ENCODE data around the gene SNCB. TPM values are rescaled to one million over a fixed set of nuclear protein-coding genes. Genes with fewer than 3 reads are reported as not detected.
A peak's percentile ranks its signal among the peaks of the same experiment; 100 is the strongest.

The SNCB gene
- total and polyA plus RNA-seq, 2 of the 8 experiments (the other 6 are each of a cell fraction or from before 2014, with no cell fraction given) = 4.2 to 5.9 TPM

DNA sequence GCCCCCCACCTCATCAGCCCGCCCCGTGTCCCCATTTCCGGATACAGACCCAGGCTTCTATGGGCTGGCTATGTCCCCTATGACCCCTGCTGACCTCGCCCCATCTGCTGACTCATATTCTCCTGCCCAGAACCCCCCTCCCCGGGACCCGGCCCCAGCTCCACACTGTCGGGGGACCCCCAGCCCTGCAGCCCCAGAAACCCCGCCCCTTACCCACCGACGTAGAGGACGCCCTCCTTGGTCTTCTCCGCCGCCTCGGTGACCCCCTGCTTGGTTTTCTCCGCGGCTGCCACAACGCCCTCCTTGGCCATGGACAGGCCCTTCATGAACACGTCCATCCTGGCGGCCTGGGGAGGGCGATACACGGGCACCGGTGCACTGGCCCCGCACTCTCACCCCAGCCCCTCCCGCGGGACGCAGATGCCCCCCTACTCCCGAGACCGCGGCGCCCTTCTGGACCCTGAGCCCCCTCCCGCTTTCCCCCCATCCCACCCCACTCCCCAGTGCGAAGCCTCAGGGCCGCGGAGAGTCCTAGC, 949 bp downstream of the SNCB start:
- FAIRE-seq = no peak
- peak overlapping the region; percentile 81 to 89 (median 84) for H3K4me3 ChIP-seq (ENCODE audit: extremely low read depth in 1 of 4, insufficient read depth in 2 of 4, low read depth in 3 of 4, low read length in 4 of 4)
- TF ChIP-seq SP2 (IDR thresholded peaks at IDR 0.05; ENCODE audit: low read length) (no peak), BRCA1 (IDR thresholded peaks at IDR 0.05; ENCODE audit: low read depth, low read length) (no peak), CEBPB (IDR thresholded peaks at IDR 0.05; ENCODE audit: low read depth, low read length) (no peak), KDM1A (IDR thresholded peaks at IDR 0.05; ENCODE audit: borderline replicate concordance, low read length) (no peak), NANOG (IDR thresholded peaks at IDR 0.05; ENCODE audit: insufficient read depth, low read depth, low read length, poor library complexity, severe bottlenecking) (no peak), PHF8 (conservative IDR thresholded peaks at IDR 0.05; ENCODE audit: low read depth, low read length) (no peak), HDAC6 (IDR thresholded peaks at IDR 0.05; ENCODE audit: low read depth, low read length) (no peak), SUZ12 (IDR thresholded peaks at IDR 0.05; ENCODE audit: low read length) (no peak), SAP30 (IDR thresholded peaks at IDR 0.05; ENCODE audit: insufficient read depth, insufficient replicate concordance, low read length) (no peak)
- TF ChIP-seq, protein P1, sequence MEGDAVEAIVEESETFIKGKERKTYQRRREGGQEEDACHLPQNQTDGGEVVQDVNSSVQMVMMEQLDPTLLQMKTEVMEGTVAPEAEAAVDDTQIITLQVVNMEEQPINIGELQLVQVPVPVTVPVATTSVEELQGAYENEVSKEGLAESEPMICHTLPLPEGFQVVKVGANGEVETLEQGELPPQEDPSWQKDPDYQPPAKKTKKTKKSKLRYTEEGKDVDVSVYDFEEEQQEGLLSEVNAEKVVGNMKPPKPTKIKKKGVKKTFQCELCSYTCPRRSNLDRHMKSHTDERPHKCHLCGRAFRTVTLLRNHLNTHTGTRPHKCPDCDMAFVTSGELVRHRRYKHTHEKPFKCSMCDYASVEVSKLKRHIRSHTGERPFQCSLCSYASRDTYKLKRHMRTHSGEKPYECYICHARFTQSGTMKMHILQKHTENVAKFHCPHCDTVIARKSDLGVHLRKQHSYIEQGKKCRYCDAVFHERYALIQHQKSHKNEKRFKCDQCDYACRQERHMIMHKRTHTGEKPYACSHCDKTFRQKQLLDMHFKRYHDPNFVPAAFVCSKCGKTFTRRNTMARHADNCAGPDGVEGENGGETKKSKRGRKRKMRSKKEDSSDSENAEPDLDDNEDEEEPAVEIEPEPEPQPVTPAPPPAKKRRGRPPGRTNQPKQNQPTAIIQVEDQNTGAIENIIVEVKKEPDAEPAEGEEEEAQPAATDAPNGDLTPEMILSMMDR (IDR thresholded peaks at IDR 0.05; ENCODE audit: control extremely low read depth in 1 of 3, insufficient read depth in 1 of 3, low read depth in 1 of 3, low read length in 3 of 3) = no peak

More for the DNA sequence above, 949 bp downstream of the SNCB start:
- WGBS, 2 experiments (ENCODE audit: extremely low coverage in 1 of 2, insufficient coverage in 1 of 2, insufficient read length in 1 of 2, insufficient replicate concordance in 2 of 2, low coverage in 1 of 2, low lambda C conversion rate in 2 of 2, missing lambda C conversion rate in 1 of 2) = 8% methylated on average over 16 of the region's 34 CpGs; no CpG with 5 or more reads in 1 of the 2 experiments
- Histone ChIP-seq H3K79me1 (ENCODE audit: low read depth, low read length) (no peaks in the 10 kb centered on the region), H2BK15ac (ENCODE audit: low read length) (peak overlapping the region; percentile 50; the same call in 1 of the 2 replicates), H3K36me3 (ENCODE audit: control insufficient read depth in 2 of 4, insufficient read depth in 4 of 4, low read length in 3 of 4) (no peaks in the 10 kb centered on the region), H4K20me1 (replicated peaks in 1 of 2; ENCODE audit: control insufficient read depth in 1 of 2, insufficient read depth in 2 of 2, low read length in 2 of 2) (peaks cover 0 to 3% of the 10 kb centered on the region in 2 experiments), H3K4me2 (ENCODE audit: insufficient read depth in 1 of 2, low read depth in 2 of 2, low read length in 2 of 2) (peak overlapping the region; percentile 89 to 100), H3K27me3 (replicated peaks in 1 of 4; ENCODE audit: control insufficient read depth in 3 of 4, extremely low read depth in 1 of 4, insufficient read depth in 3 of 4, low read length in 3 of 4) (peaks cover 3 to 40% (median 34%) of the 10 kb centered on the region in 4 experiments), H2AK5ac (ENCODE audit: low read depth, low read length) (no peak overlapping the region), H3K27ac (ENCODE audit: low read depth, low read length) (no peak overlapping the region), H4K8ac (ENCODE audit: extremely low read depth, insufficient read depth, low read length) (0 out of 2 replicates have a peak overlapping the region, but pooled peaks have one; percentile 25), H3K4me1 (replicated peaks in 1 of 4; ENCODE audit: control insufficient read depth in 3 of 4, insufficient read depth in 4 of 4, low read length in 3 of 4) (peaks cover 8 to 35% (median 11%) of the 10 kb centered on the region in 4 experiments), H3K18ac (ENCODE audit: extremely low read depth, low read length) (no peak overlapping the region), H3K4ac (replicated peaks; ENCODE audit: insufficient read length, low read depth, low read length) (no peak overlapping the region), H3K56ac (replicated peaks; ENCODE audit: insufficient read length, low read depth, low read length) (no peak overlapping the region), H2BK20ac (ENCODE audit: low read length) (no peak overlapping the region), H4K5ac (ENCODE audit: insufficient read length, low read depth, low read length) (no peak overlapping the region), H4K91ac (replicated peaks; ENCODE audit: insufficient read length, low read length) (no peak overlapping the region), H2BK5ac (ENCODE audit: low read depth, low read length) (no peak overlapping the region), H3K9me3 (ENCODE audit: insufficient read depth in 2 of 2, low read depth in 1 of 2, low read length in 1 of 2) (no peaks in the 10 kb centered on the region), H2AFZ (ENCODE audit: low read length) (peak overlapping the region; percentile 98; the same call in 1 of the 2 replicates), H3K9ac (replicated peaks in 1 of 4; ENCODE audit: extremely low read depth in 1 of 4, low read depth in 3 of 4, low read length in 3 of 4) (no peak overlapping the region), H2BK12ac (ENCODE audit: low read depth, low read length) (peak overlapping the region; percentile 77; the same call in 1 of the 2 replicates), H3K14ac (ENCODE audit: insufficient read length) (no peak overlapping the region), H3K79me2 (ENCODE audit: control insufficient read depth in 1 of 2, insufficient read depth in 2 of 2, low read length in 2 of 2) (no peaks in the 10 kb centered on the region), H2BK120ac (replicated peaks; ENCODE audit: low read depth, low read length) (no peak overlapping the region), H3K23me2 (ENCODE audit: low read depth, low read length) (peaks cover 16% of the 10 kb centered on the region), H3K23ac (ENCODE audit: insufficient read length) (no peak overlapping the region)
- DNase-seq (ENCODE audit: low read depth in 1 of 2, low spot score in 2 of 2) = peak in 1 of 2 experiments; percentile 60
- CTCF ChIA-PET (ENCODE audit: partially characterized antibody) = interaction anchor here (0.8 to 1.7 kb wide), 3 partner anchors 29 to 56 kb away, joined by 3 to 5 read pairs (median 4); no protein-coding TSS in a partner anchor
- POLR2A ChIA-PET (ENCODE audit: partially characterized antibody) = interaction anchor here (0.7 to 2.7 kb wide), 17 partner anchors 9 to 1018 kb away, joined by 3 to 19 read pairs (median 3); partner anchors contain the start of genes RNF44 and TSPAN17
